K562 (cell line): ENCODE measurements around the gene MYADML2. TPM values are rescaled to one million over a fixed set of nuclear protein-coding genes. Genes with fewer than 3 reads are reported as not detected.

Source experiments
- C11orf30 ChIP-seq: fragments of 450-650 bp; IDR thresholded peaks from 2 replicates; pipeline ENCODE4 v1.6.1; 2016; ENCODE audit warnings: low read depth, mild to moderate bottlenecking
- CREB1 ChIP-seq, 2 experiments: sonication (generic) in 1 of 2; formaldehyde crosslinking in 1 of 2; IDR thresholded peaks; 2 replicates each; pipeline versions ENCODE4 v1.6.1 to v1.8.0; 2012 to 2022; ENCODE audit warnings: inconsistent platforms in 1 of 2, mild to moderate bottlenecking in 1 of 2, missing genetic modification reagents in 1 of 2, moderate library complexity in 1 of 2
- GABPB1 ChIP-seq: sonication (generic); formaldehyde crosslinking; IDR thresholded peaks from 2 replicates; pipeline ENCODE4 v1.8.0; 2022; ENCODE audit warnings: mild to moderate bottlenecking, missing genetic modification reagents
- HIVEP1 ChIP-seq: fragments of 250-450 bp; sonication (Bioruptor Pico); IDR thresholded peaks from 2 replicates; pipeline ENCODE4 v1.4.0; 2020; ENCODE audit warnings: mild to moderate bottlenecking
- HMG20B ChIP-seq: fragments of 250-450 bp; sonication (Bioruptor Pico); IDR thresholded peaks from 2 replicates; pipeline ENCODE4 v1.5.0; 2021; ENCODE audit warnings: mild to moderate bottlenecking
- NFIC ChIP-seq: fragments of 450-650 bp; IDR thresholded peaks from 2 replicates; pipeline ENCODE4 v1.6.1; 2017; ENCODE audit warnings: mild to moderate bottlenecking, inconsistent platforms
- PPARD ChIP-seq: fragments of 250-450 bp; sonication (Bioruptor Pico); IDR thresholded peaks from 2 replicates; pipeline ENCODE4 v1.8.0; 2022; ENCODE audit warnings: inconsistent platforms, mild to moderate bottlenecking, moderate library complexity
- SMARCA5 ChIP-seq: fragments of 450-650 bp; IDR thresholded peaks from 2 replicates; pipeline ENCODE4 v1.6.1; 2016
- SRSF9 ChIP-seq: fragments of 200-400 bp; formaldehyde crosslinking; IDR thresholded peaks from 2 replicates; pipeline ENCODE4 v1.6.1; 2017; ENCODE audit warnings: low read depth, low read length, borderline replicate concordance
- TEAD2 ChIP-seq: fragments of 450-650 bp; IDR thresholded peaks from 2 replicates; pipeline ENCODE4 v1.6.1; 2016; ENCODE audit warnings: missing genetic modification characterization, control low read depth, missing compliant biosample characterization
- ZC3H4 ChIP-seq: sonication (generic); formaldehyde crosslinking; IDR thresholded peaks from 2 replicates; pipeline ENCODE4 v1.9.0; 2021; ENCODE audit warnings: missing genetic modification reagents, borderline replicate concordance
- ZKSCAN1 ChIP-seq: fragments of 150-350 bp; IDR thresholded peaks from 2 replicates; pipeline ENCODE4 v1.6.1; 2016; ENCODE audit warnings: low read depth, low read length
- ZNF133 ChIP-seq: fragments of 250-450 bp; sonication (Bioruptor Pico); IDR thresholded peaks from 2 replicates; pipeline ENCODE4 v1.4.0; 2020; ENCODE audit warnings: mild to moderate bottlenecking
- ZNF175 ChIP-seq: fragments of 200-800 bp; sonication (Bioruptor generic); IDR thresholded peaks from 2 replicates; pipeline ENCODE4 v1.6.1; 2016; ENCODE audit warnings: low read depth, mild to moderate bottlenecking, missing genetic modification characterization, missing compliant biosample characterization
- ZNF224 ChIP-seq: sonication (generic); formaldehyde crosslinking; IDR thresholded peaks from 2 replicates; pipeline ENCODE4 v1.8.0; 2022; ENCODE audit warnings: mild to moderate bottlenecking, missing genetic modification reagents
- ZNF253 ChIP-seq: fragments of 250-450 bp; sonication (Bioruptor Pico); conservative IDR thresholded peaks from 2 replicates; pipeline ENCODE4 v1.6.1; 2021; ENCODE audit warnings: mild to moderate bottlenecking
- ZNF561 ChIP-seq: fragments of 450-650 bp; formaldehyde crosslinking; conservative IDR thresholded peaks from 2 replicates; pipeline ENCODE4 v1.4.0; 2020; ENCODE audit warnings: mild to moderate bottlenecking, moderate library complexity
- polyA plus RNA-seq, 8 experiments: library from polyadenylated mRNA; depleted of rRNA in 4 of 8; stranded (reverse) in 5 of 8; unstranded in 3 of 8; fragments of >200 nt; fragmentation: Nextera tagmentation in 2 of 8; fragmentation: Illumina TruSeq in 1 of 8; extraction: Ambion mirVana in 2 of 8; extraction: Trizol in 1 of 8; gene quantifications; 2 replicates each; pipeline versions ENCODE4 v1.2.1 to v1.2.3, GENCODE V29; 2011 to 2014; ENCODE audit warnings: inconsistent platforms in 1 of 8, missing spikeins in 1 of 8
- total RNA-seq, 7 experiments: library from RNA; depleted of rRNA in 6 of 7; stranded (reverse); fragments of >200 nt in 6 of 7; fragmentation: Illumina TruSeq in 2 of 7; extraction: Trizol in 2 of 7; gene quantifications; 2 replicates each; pipeline versions ENCODE4 v1.2.1 to v1.2.3, GENCODE V29; 2011 to 2021; ENCODE audit warnings: low replicate concordance in 1 of 7
- TF ChIP-seq, protein P1 (sequence below), 2 experiments: IDR thresholded peaks; 2 replicates each; pipeline ENCODE4 v1.6.1; 2011; ENCODE audit warnings: borderline replicate concordance in 1 of 2, control low read depth in 1 of 2, low read depth in 1 of 2, low read length in 1 of 2, mild to moderate bottlenecking in 1 of 2, mixed read lengths in 1 of 2, moderate library complexity in 1 of 2; ENCODE audit not compliant: insufficient read depth in 1 of 2, insufficient read length in 1 of 2, poor library complexity in 1 of 2, severe bottlenecking in 1 of 2; ENCODE audit errors: extremely low read depth in 1 of 2
- TF ChIP-seq, protein P2 (sequence below): fragments of 450-650 bp; formaldehyde crosslinking; IDR thresholded peaks from 2 replicates; pipeline ENCODE4 v1.4.0; 2020; ENCODE audit warnings: mild to moderate bottlenecking, mixed read lengths
- TF ChIP-seq, protein P3 (sequence below): sonication (generic); formaldehyde crosslinking; IDR thresholded peaks from 2 replicates; pipeline ENCODE4 v1.8.1; 2023; ENCODE audit warnings: mild to moderate bottlenecking, missing genetic modification reagents
- TF ChIP-seq, protein P4 (sequence below): fragments of 250-450 bp; sonication (Bioruptor Pico); IDR thresholded peaks from 2 replicates; pipeline ENCODE4 v1.4.0; 2020; ENCODE audit warnings: mild to moderate bottlenecking

MYADML2 gene
- total and polyA plus RNA-seq, 9 of the 15 experiments (the other 6 are each of a cell fraction or from before 2014, with no cell fraction given), result not detected

DNA sequence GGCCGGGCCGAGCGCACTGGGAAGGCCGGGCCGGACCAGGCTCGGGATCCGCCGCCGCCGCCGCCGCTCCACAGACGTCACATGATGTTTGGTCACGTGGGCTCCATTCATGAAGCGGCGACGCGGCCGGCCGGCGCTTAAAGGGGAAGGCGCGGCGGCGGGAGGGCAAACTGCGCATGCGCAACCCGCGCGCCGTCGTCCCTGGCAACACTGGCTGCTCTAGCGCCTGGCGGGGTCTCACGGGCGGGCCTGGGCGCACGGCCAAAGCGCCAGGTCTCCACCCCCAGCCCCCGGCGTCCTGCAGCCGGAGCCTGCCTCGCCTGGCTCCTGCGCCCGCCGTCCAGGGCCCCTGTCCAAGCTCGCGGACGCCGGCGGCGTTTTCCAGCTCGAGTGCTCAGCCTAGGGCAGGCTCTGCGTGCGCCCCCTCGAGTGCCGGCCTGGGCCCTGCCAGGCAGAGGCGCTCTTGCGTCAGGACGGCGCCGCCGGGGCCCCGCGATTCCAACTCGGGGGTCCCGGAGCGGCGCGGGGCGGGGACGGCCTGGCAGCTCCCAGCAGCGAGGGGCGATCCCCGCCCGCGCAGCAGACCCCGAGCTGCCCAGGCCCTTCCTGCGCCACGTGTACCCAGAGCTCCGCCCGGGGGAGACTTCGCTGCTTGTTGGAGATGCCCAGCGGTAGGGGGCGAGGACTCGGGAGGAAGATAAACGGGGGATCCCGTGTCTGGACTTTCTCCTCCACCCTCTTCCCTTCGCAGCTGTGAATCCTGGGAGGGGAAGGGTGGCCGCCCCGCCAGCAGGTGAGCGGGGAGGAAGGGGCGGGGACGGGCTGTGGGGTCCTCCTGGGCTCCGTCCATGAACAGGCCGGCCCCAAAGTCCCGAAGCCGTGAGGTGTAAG, 19.1 kb downstream of the MYADML2 start, which contains the start of gene MAFG (continued):
- TF ChIP-seq, protein P1, sequence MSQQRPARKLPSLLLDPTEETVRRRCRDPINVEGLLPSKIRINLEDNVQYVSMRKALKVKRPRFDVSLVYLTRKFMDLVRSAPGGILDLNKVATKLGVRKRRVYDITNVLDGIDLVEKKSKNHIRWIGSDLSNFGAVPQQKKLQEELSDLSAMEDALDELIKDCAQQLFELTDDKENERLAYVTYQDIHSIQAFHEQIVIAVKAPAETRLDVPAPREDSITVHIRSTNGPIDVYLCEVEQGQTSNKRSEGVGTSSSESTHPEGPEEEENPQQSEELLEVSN (IDR thresholded peaks at IDR 0.05; ENCODE audit: borderline replicate concordance in 1 of 2, extremely low read depth in 1 of 2, insufficient read depth in 1 of 2, insufficient read length in 1 of 2, low read depth in 1 of 2, low read length in 1 of 2, poor library complexity in 1 of 2, severe bottlenecking in 1 of 2), result peak; percentile 13 to 73
- TF ChIP-seq NFIC, result peak; percentile 96
- TF ChIP-seq PPARD (CRISPR knock-in tag), result no peak
- no peak for TF ChIP-seq ZNF175 (CRISPR knock-in tag)
- no peak for TF ChIP-seq ZNF561 (CRISPR knock-in tag)
- TF ChIP-seq SRSF9, result no peak
- TF ChIP-seq ZC3H4, result 0 out of 2 replicates have a peak, but pooled peaks have one; percentile 35
- TF ChIP-seq, protein P2, sequence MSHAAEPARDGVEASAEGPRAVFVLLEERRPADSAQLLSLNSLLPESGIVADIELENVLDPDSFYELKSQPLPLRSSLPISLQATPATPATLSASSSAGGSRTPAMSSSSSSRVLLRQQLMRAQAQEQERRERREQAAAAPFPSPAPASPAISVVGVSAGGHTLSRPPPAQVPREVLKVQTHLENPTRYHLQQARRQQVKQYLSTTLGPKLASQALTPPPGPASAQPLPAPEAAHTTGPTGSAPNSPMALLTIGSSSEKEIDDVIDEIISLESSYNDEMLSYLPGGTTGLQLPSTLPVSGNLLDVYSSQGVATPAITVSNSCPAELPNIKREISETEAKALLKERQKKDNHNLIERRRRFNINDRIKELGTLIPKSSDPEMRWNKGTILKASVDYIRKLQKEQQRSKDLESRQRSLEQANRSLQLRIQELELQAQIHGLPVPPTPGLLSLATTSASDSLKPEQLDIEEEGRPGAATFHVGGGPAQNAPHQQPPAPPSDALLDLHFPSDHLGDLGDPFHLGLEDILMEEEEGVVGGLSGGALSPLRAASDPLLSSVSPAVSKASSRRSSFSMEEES (CRISPR knock-in tag), result peak; percentile 99
- TF ChIP-seq ZKSCAN1, result no peak
- no peak for TF ChIP-seq SMARCA5
- no peak for TF ChIP-seq ZNF133 (CRISPR knock-in tag)
- no peak for TF ChIP-seq TEAD2 (tag)
- no peak for TF ChIP-seq HMG20B
- no peak for TF ChIP-seq HIVEP1 (CRISPR knock-in tag)
- peak; percentile 51; the same call in 1 of the 2 replicates for TF ChIP-seq GABPB1 (CRISPR knock-in tag)
- 0 out of 2 replicates have a peak, but pooled peaks have one; percentile 23 for TF ChIP-seq ZNF224 (CRISPR knock-in tag)
- TF ChIP-seq ZNF253 (CRISPR knock-in tag), result no peak
- TF ChIP-seq, protein P3, sequence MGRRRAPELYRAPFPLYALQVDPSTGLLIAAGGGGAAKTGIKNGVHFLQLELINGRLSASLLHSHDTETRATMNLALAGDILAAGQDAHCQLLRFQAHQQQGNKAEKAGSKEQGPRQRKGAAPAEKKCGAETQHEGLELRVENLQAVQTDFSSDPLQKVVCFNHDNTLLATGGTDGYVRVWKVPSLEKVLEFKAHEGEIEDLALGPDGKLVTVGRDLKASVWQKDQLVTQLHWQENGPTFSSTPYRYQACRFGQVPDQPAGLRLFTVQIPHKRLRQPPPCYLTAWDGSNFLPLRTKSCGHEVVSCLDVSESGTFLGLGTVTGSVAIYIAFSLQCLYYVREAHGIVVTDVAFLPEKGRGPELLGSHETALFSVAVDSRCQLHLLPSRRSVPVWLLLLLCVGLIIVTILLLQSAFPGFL (CRISPR knock-in tag), result no peak
- TF ChIP-seq CREB1 (IDR thresholded peaks at IDR 0.05), result peak; percentile 69; the same call in 1 of the 2 replicates
- peak; percentile 79 for TF ChIP-seq CREB1 (CRISPR knock-in tag; IDR thresholded peaks at IDR 0.05)
- TF ChIP-seq, protein P4, sequence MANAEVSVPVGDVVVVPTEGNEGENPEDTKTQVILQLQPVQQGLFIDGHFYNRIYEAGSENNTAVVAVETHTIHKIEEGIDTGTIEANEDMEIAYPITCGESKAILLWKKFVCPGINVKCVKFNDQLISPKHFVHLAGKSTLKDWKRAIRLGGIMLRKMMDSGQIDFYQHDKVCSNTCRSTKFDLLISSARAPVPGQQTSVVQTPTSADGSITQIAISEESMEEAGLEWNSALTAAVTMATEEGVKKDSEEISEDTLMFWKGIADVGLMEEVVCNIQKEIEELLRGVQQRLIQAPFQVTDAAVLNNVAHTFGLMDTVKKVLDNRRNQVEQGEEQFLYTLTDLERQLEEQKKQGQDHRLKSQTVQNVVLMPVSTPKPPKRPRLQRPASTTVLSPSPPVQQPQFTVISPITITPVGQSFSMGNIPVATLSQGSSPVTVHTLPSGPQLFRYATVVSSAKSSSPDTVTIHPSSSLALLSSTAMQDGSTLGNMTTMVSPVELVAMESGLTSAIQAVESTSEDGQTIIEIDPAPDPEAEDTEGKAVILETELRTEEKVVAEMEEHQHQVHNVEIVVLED (CRISPR knock-in tag), result peak; percentile 5; the same call in 1 of the 2 replicates
- TF ChIP-seq C11orf30, result peak; percentile 59
